HepG2 (cell line): ENCODE results near the gene AUP1. TPM values are rescaled to one million over a fixed set of nuclear protein-coding genes. Genes with fewer than 3 reads are reported as not detected.

Experiments used
- ATF1 ChIP-seq: IDR thresholded peaks from 2 replicates; pipeline ENCODE4 v1.6.1; 2016; ENCODE audit warnings: mild to moderate bottlenecking, control low read depth
- CAMTA2 ChIP-seq: sonication (generic); formaldehyde crosslinking; IDR thresholded peaks from 2 replicates; pipeline ENCODE4 v1.4.0; 2020; ENCODE audit warnings: mild to moderate bottlenecking, missing genetic modification reagents, borderline replicate concordance
- GLI4 ChIP-seq: sonication (generic); formaldehyde crosslinking; IDR thresholded peaks from 2 replicates; pipeline ENCODE4 v1.5.1; 2020; ENCODE audit warnings: missing genetic modification reagents, mild to moderate bottlenecking, moderate library complexity, borderline replicate concordance
- HNF4A ChIP-seq: sonication (generic); formaldehyde crosslinking; IDR thresholded peaks from 2 replicates; pipeline ENCODE4 v1.4.0; 2020; ENCODE audit warnings: missing genetic modification reagents
- JUNB ChIP-seq: sonication (generic); formaldehyde crosslinking; IDR thresholded peaks from 2 replicates; pipeline ENCODE4 v1.8.0; 2022; ENCODE audit warnings: missing genetic modification reagents, mild to moderate bottlenecking, borderline replicate concordance
- KAT8 ChIP-seq: IDR thresholded peaks from 2 replicates; pipeline ENCODE4 v1.6.1; 2016; ENCODE audit warnings: missing genetic modification reagents, missing compliant biosample characterization
- NFYC ChIP-seq: IDR thresholded peaks from 2 replicates; pipeline ENCODE4 v1.6.1; 2016; ENCODE audit warnings: missing genetic modification reagents, missing compliant biosample characterization
- POLR2A ChIP-seq, 2 experiments: IDR thresholded peaks; 2 replicates each; pipeline ENCODE4 v1.6.1; 2011; ENCODE audit warnings: low read depth in 2 of 2, low read length in 2 of 2, mild to moderate bottlenecking in 1 of 2, moderate library complexity in 1 of 2; ENCODE audit not compliant: insufficient read depth in 1 of 2
- SP5 ChIP-seq: IDR thresholded peaks from 2 replicates; pipeline ENCODE4 v1.6.1; 2016; ENCODE audit warnings: low read depth, borderline replicate concordance
- XRCC5 ChIP-seq: fragments of 200-400 bp; formaldehyde crosslinking; optimal IDR thresholded peaks from 2 replicates; pipeline ENCODE3; 2017; ENCODE audit warnings: mild to moderate bottlenecking, low read length
- ZFP36L1 ChIP-seq: sonication (generic); formaldehyde crosslinking; IDR thresholded peaks from 2 replicates; pipeline ENCODE4 v1.8.0; 2022; ENCODE audit warnings: mild to moderate bottlenecking, missing genetic modification reagents, moderate library complexity
- ZMYM4 ChIP-seq: sonication (generic); formaldehyde crosslinking; IDR thresholded peaks from 2 replicates; pipeline ENCODE4 v1.8.1; 2023; ENCODE audit warnings: mild to moderate bottlenecking, missing genetic modification reagents
- ZNF101 ChIP-seq: sonication (generic); formaldehyde crosslinking; IDR thresholded peaks from 2 replicates; pipeline ENCODE4 v1.4.0; 2020; ENCODE audit warnings: mild to moderate bottlenecking, low read depth, missing genetic modification reagents, borderline replicate concordance
- ZNF20 ChIP-seq: sonication (generic); formaldehyde crosslinking; IDR thresholded peaks from 2 replicates; pipeline ENCODE4 v1.4.0; 2020; ENCODE audit warnings: mild to moderate bottlenecking, moderate library complexity, missing genetic modification reagents
- ZNF224 ChIP-seq: sonication (generic); formaldehyde crosslinking; IDR thresholded peaks from 2 replicates; pipeline ENCODE4 v1.5.0; 2020; ENCODE audit warnings: mild to moderate bottlenecking, missing genetic modification reagents
- ZNF256 ChIP-seq: sonication (generic); formaldehyde crosslinking; conservative IDR thresholded peaks from 2 replicates; pipeline ENCODE4 v1.4.0; 2020; ENCODE audit warnings: missing genetic modification reagents
- ZNF484 ChIP-seq: sonication (generic); formaldehyde crosslinking; IDR thresholded peaks from 2 replicates; pipeline ENCODE4 v1.5.1; 2020; ENCODE audit warnings: mild to moderate bottlenecking, low read depth, missing genetic modification reagents, borderline replicate concordance
- ZNF816 ChIP-seq: sonication (generic); formaldehyde crosslinking; IDR thresholded peaks from 2 replicates; pipeline ENCODE4 v1.8.0; 2022; ENCODE audit warnings: missing genetic modification reagents, mild to moderate bottlenecking, borderline replicate concordance
- polyA plus RNA-seq, 8 experiments: library from polyadenylated mRNA; depleted of rRNA in 3 of 8; stranded (reverse) in 7 of 8; unstranded in 1 of 8; fragments of >200 nt; fragmentation: Illumina TruSeq in 4 of 8; extraction: Trizol in 4 of 8; gene quantifications; 2 replicates each; pipeline versions ENCODE4 v1.2.1 to v1.2.3, GENCODE V29; 2011 to 2016; ENCODE audit warnings: low read depth in 4 of 8, missing spikeins in 1 of 8, mixed read lengths in 1 of 8; ENCODE audit not compliant: insufficient read depth in 1 of 8
- total RNA-seq, 5 experiments: library from RNA; depleted of rRNA; stranded (reverse); fragments of >200 nt; fragmentation: Illumina TruSeq; extraction: Trizol; gene quantifications; 2 replicates each; pipeline ENCODE4 v1.2.3, GENCODE V29; 2016; ENCODE audit warnings: low read depth in 1 of 5
- TF ChIP-seq, protein P1 (sequence below): sonication (generic); formaldehyde crosslinking; IDR thresholded peaks from 2 replicates; pipeline ENCODE4 v1.4.0; 2020; ENCODE audit warnings: missing genetic modification reagents, borderline replicate concordance
- TF ChIP-seq, protein P2 (sequence below): sonication (generic); formaldehyde crosslinking; IDR thresholded peaks from 2 replicates; pipeline ENCODE4 v1.8.0; 2022; ENCODE audit warnings: mild to moderate bottlenecking, missing genetic modification reagents
- TF ChIP-seq, protein P3 (sequence below): sonication (generic); formaldehyde crosslinking; IDR thresholded peaks from 2 replicates; pipeline ENCODE4 v1.5.0; 2020; ENCODE audit warnings: missing genetic modification reagents
- TF ChIP-seq, protein P4 (sequence below): sonication (generic); formaldehyde crosslinking; IDR thresholded peaks from 2 replicates; pipeline ENCODE4 v1.5.1; 2020; ENCODE audit warnings: missing genetic modification reagents, mild to moderate bottlenecking, borderline replicate concordance

Gene AUP1
- total and polyA plus RNA-seq, 2 of the 13 experiments (the other 11 are each of a cell fraction or from before 2014, with no cell fraction given) = 174 to 267 TPM

DNA sequence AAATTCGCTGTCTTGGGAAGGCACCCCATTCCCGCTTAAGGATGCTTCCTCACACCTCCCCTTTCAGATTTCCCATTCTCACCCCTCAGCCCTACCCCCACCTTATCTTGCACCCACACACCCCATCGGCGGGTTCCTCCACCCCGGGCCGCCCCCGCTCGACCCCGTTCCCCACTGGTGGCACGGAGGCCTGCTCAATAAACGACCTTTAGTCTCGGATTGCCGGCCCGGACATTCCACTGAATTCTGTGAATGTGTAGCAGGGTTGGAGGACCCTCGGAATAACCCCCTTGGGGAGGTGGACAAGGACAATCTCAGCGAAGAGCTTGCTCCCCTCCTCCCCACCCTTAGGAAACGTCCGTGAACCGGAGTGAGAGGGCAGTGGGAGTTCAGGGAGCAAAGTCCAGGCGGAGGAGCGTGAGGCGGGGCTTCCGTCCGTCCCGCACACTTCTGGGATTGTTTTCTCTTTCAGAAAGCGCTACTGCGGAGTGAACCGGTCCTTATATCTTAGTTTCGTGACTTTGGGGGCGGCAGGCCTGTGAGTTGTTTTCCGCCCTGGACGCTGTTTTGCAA lies 27.3 kb downstream of the AUP1 start (continued):
- TF ChIP-seq, protein P1, sequence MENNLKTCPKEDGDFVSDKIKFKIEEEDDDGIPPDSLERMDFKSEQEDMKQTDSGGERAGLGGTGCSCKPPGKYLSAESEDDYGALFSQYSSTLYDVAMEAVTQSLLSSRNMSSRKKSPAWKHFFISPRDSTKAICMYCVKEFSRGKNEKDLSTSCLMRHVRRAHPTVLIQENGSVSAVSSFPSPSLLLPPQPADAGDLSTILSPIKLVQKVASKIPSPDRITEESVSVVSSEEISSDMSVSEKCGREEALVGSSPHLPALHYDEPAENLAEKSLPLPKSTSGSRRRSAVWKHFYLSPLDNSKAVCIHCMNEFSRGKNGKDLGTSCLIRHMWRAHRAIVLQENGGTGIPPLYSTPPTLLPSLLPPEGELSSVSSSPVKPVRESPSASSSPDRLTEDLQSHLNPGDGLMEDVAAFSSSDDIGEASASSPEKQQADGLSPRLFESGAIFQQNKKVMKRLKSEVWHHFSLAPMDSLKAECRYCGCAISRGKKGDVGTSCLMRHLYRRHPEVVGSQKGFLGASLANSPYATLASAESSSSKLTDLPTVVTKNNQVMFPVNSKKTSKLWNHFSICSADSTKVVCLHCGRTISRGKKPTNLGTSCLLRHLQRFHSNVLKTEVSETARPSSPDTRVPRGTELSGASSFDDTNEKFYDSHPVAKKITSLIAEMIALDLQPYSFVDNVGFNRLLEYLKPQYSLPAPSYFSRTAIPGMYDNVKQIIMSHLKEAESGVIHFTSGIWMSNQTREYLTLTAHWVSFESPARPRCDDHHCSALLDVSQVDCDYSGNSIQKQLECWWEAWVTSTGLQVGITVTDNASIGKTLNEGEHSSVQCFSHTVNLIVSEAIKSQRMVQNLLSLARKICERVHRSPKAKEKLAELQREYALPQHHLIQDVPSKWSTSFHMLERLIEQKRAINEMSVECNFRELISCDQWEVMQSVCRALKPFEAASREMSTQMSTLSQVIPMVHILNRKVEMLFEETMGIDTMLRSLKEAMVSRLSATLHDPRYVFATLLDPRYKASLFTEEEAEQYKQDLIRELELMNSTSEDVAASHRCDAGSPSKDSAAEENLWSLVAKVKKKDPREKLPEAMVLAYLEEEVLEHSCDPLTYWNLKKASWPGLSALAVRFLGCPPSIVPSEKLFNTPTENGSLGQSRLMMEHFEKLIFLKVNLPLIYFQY (CRISPR knock-in tag) = 0 out of 2 replicates have a peak, but pooled peaks have one; percentile 16
- TF ChIP-seq JUNB (CRISPR knock-in tag) (no peak), ZFP36L1 (no peak), ZMYM4 (CRISPR knock-in tag) (no peak), ZNF224 (no peak), POLR2A (IDR thresholded peaks at IDR 0.05; ENCODE audit: insufficient read depth in 1 of 2, low read depth in 2 of 2, low read length in 2 of 2) (peak in 1 of 2 experiments; percentile 75; a peak in 2 of 4 replicates), CAMTA2 (no peak), ZNF20 (CRISPR knock-in tag) (no peak), NFYC (no peak; the same call in 1 of the 2 replicates), GLI4 (CRISPR knock-in tag) (no peak), ATF1 (CRISPR knock-in tag) (no peak), ZNF816 (CRISPR knock-in tag) (no peak), HNF4A (peak; percentile 99), XRCC5 (peak; percentile 83), ZNF484 (CRISPR knock-in tag) (no peak), SP5 (CRISPR knock-in tag) (peak; percentile 90), KAT8 (CRISPR knock-in tag) (peak; percentile 77; the same call in 1 of the 2 replicates), ZNF101 (CRISPR knock-in tag) (no peak), ZNF256 (CRISPR knock-in tag) (no peak; the same call in 1 of the 2 replicates)
- TF ChIP-seq, protein P2, sequence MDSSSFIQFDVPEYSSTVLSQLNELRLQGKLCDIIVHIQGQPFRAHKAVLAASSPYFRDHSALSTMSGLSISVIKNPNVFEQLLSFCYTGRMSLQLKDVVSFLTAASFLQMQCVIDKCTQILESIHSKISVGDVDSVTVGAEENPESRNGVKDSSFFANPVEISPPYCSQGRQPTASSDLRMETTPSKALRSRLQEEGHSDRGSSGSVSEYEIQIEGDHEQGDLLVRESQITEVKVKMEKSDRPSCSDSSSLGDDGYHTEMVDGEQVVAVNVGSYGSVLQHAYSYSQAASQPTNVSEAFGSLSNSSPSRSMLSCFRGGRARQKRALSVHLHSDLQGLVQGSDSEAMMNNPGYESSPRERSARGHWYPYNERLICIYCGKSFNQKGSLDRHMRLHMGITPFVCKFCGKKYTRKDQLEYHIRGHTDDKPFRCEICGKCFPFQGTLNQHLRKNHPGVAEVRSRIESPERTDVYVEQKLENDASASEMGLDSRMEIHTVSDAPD (CRISPR knock-in tag) = no peak
- TF ChIP-seq, protein P3, sequence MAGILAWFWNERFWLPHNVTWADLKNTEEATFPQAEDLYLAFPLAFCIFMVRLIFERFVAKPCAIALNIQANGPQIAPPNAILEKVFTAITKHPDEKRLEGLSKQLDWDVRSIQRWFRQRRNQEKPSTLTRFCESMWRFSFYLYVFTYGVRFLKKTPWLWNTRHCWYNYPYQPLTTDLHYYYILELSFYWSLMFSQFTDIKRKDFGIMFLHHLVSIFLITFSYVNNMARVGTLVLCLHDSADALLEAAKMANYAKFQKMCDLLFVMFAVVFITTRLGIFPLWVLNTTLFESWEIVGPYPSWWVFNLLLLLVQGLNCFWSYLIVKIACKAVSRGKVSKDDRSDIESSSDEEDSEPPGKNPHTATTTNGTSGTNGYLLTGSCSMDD (CRISPR knock-in tag) = no peak
- TF ChIP-seq, protein P4, sequence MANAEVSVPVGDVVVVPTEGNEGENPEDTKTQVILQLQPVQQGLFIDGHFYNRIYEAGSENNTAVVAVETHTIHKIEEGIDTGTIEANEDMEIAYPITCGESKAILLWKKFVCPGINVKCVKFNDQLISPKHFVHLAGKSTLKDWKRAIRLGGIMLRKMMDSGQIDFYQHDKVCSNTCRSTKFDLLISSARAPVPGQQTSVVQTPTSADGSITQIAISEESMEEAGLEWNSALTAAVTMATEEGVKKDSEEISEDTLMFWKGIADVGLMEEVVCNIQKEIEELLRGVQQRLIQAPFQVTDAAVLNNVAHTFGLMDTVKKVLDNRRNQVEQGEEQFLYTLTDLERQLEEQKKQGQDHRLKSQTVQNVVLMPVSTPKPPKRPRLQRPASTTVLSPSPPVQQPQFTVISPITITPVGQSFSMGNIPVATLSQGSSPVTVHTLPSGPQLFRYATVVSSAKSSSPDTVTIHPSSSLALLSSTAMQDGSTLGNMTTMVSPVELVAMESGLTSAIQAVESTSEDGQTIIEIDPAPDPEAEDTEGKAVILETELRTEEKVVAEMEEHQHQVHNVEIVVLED (CRISPR knock-in tag) = no peak
